Activated CD8-positive, alpha-beta memory T cell treated with anti-CD3 and anti-CD28 coated beads, Interleukin-2, amount 50 U/mL, for 48 hours (primary cell): ENCODE measurements around the gene SLC13A2.
"Not testable (repeated sequence)": the region's sequence is repeated elsewhere in the genome, so short reads cannot be mapped to it uniquely, and the experiment has no call there.

Experiments
- DNase-seq: peaks from one replicate; pipeline ENCODE4 v3.0.0-alpha.2; 2020

Gene SLC13A2, protein sequence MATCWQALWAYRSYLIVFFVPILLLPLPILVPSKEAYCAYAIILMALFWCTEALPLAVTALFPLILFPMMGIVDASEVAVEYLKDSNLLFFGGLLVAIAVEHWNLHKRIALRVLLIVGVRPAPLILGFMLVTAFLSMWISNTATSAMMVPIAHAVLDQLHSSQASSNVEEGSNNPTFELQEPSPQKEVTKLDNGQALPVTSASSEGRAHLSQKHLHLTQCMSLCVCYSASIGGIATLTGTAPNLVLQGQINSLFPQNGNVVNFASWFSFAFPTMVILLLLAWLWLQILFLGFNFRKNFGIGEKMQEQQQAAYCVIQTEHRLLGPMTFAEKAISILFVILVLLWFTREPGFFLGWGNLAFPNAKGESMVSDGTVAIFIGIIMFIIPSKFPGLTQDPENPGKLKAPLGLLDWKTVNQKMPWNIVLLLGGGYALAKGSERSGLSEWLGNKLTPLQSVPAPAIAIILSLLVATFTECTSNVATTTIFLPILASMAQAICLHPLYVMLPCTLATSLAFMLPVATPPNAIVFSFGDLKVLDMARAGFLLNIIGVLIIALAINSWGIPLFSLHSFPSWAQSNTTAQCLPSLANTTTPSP

DNA sequence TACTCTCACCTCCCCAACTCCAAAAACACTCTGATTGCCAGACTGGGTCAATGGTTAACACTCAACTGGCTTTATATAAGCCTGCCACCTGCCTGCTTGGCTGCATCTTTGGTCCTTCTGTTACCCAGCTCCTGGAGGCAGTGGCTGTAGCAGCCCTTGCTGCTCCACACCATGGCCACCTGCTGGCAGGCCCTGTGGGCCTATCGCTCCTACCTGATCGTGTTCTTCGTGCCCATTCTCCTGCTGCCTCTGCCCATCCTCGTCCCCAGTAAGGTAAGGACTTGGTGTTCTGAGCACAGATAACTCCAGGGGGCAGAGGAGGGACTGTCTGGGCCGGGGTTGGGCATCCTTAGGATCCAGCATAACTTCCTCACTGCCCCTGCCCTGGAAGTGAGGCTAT, at the start of gene SLC13A2:
Gene SLC13A2, plus strand, starts transcription at position 103 of the 400 bp plus-strand sequence. Its CDS starts 69 bp downstream, at position 172.
- DNase-seq: no peak

DNA sequence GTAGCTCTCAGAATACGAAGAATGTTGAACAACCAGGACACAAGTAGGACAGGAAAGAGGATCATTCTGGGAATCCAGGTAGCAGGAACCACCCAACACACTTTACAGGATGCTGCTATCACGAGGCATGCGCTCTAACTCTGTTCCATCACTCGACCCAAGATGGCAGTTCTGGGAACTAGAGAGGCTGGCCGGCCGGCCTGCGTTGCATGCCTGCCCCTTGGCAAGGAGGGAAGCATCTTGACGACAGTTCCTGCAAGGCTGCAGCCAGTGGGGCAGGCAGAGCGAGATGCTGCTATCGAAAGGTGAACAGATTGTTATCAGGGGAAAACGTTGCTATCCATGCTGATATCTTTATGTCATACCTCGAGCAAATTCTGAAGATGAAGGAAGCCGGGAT, 48.2 kb upstream of the SLC13A2 start:
- DNase-seq: no peak

DNA sequence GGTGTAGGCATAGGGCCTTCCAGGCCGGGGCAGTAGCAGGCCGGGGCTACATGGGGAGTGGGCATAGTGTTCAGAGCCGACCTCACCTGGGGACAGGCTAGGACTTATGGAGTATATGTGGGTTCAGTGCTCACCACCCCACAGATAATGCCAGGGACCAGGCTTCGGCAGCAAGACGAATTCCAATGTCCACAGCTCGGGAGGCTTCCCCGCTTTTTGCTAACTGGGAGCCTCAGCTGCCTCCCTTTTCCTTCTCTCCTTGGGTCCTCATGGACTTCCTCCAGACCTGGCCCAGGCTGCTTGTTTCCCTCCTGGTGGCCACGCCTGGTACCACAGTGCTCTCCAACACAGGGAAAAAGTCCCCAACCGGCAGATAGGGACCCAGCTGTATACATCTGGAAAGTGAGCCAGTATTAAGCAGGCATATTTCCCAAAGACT, 47.3 kb upstream of the SLC13A2 start:
- no peak for DNase-seq

DNA sequence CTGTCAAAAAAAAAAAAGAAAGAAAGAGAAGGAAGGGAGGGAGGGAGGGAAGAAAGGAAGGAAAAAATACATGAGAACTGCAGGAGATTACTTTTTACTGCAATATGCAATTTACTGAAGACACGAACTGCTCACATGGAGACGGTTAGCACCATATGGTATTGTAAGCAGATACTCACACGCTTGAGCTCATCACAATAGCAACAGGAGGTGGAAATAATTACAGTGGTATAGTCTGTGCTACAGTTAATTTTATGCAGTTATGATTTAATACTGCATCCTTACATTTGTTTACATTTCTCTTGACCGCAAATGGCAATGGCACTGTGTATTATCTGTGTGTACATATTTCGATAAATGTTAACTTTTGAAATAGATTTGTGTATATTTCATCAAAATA, 46.1 kb upstream of the SLC13A2 start:
- no peak for DNase-seq

DNA sequence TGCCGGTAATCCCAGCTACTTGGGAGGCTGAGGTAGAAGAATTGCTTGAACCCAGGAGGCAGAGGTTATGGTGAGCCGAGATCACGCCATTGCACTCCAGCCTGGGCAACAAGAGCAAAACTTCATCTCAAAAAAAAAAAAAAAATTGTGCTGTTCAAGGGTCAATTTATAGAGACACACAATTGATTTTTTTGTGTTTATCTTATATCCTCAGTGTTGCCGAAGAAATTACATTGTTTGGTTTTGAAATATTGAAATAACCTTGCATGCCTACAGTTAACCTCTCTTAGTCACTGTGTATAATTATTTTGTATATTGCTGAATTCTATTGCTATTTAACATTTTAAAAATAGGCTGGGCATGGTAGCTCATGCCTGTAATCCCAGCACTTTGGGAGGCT, 45.5 kb upstream of the SLC13A2 start:
- DNase-seq: not testable (repeated sequence)

DNA sequence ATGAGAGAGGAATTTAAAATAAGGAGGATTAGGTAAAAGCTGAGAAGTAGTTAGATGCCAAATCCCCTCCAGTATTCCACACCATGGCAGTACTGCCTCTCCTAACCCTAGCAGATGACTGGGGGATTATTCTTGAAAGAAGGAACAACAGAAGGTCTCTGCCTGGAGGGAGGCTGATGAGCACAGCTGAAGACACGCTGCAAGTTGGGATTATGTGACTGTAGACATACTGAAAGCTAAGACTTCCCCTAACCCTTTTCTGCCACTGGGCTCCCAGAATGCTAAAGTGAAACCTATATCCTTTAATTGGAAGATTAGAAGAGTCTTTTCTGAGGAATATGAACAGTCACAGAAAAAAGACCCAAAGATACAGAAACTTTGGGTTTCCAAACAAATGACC, 39.7 kb upstream of the SLC13A2 start:
- DNase-seq: no peak

DNA sequence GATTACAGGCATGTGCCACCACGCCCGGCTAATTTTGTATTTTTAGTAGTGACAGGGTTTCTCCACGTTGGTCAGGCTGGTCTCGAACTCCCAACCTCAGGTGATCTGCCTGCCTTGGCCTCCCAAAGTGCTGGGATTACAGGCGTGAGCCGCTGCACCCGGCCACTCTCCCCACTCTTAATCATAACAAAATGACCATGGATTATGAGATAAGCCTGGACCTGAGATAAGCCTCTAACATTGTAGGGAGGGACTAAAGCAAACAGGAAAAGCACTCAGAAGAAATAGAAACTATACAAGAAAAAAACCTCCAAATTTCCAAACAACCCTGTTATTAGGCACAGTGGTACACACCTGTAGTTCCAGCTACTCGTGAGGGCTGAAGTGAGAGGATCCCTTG, 39.1 kb upstream of the SLC13A2 start:
- not testable (repeated sequence) for DNase-seq

DNA sequence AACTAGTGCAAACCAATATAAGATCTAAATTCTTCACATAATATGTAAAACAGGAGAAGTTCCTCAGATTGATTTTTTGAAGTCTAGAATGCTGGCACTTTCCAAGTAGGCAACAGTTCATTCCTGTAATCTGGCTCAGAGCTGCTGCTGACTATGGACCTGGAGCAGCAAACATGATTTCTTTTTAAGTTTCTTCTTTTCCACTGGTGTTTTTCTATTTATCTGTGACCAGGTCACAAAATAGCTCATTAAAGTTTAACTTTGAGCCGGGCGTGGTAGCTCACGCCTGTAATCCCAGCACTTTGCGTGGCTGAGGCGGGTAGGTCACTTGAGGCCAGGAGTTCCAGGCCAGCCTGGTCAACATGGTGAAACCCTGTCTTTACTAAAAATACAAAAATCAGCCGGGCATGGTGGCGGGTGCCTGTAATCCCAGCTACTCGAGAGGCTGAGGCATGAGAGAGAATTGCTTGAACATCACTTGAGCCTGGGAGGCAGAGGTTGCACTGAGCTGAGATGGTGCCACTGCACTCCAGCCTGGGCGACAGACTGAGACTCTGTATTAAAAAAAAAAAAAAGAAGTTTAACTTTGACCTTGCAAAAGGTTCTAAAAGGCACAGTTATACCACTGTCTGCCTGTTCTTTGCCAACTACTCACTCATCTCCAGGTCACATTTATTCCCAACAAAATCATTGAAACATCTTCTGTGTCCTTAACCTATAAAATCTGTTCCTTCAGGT, 29.4 kb upstream of the SLC13A2 start:
- DNase-seq: no peak

DNA sequence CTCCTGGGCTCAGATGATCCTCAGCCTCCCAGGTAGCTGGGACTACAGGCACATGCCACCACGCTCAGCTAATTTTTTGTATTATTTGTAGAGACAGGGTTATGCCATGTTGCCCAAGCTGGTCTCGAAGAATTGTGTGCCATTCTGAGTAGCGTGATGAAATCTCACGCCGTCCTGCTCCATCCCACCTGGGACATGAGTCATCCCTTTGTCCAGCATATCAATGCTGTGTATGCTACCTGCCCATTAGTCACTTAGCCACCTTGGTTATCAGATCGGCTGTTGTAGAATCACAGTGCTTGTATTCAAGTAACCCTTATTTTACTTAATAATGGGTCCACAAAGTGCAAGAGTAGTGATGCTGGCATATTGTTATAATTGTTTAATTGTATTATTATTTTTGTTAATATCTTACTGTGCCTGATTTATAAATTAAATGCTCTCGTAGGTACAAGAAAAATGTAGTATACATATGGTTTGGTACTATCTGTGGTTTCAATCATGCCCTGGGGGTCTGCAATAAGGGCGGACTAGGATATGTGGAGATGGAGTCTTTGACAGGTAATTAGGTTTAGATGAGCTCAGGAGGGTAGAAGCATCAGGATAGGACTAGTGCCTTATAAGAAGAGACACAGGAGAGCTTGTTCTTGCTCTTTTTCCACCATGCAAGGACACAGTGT, 26.6 kb upstream of the SLC13A2 start:
- no peak for DNase-seq

DNA sequence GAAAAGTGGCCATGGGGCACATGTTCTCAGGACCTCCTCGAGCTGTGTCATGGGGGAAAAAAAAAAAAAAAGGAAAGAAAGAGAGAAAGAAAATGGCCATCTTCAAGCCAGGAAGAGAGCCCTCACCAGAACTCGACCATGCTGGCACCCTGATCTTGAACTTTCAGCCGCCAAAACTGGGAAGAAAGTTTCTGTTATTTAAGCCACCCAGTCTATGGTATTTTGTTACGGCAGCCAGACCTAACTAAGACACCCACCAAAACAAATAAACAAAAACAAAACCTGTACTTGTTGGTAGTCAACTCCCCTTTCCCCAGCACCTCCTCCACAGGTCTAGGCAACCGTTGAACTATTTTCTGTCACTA, 26.1 kb upstream of the SLC13A2 start:
- DNase-seq: no peak

DNA sequence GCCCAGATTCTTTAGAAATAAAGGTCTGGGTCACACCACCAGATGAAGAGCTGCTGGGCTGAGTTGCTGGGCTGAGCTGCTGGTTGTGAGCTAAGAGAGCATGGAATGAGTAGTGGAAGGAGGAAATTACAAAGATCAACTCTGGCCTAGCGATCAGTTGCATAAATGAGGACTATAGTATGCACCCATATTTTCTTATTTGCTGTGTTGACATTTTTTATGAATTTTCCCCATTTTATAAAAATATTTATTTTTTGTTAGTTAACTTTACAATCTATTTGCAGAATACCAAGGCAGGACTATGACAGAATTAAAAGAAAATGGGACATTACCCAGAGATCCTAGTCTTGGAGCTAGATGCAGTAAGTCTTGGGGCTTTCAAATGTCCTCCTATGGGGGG, 23.6 kb upstream of the SLC13A2 start:
- no peak for DNase-seq

DNA sequence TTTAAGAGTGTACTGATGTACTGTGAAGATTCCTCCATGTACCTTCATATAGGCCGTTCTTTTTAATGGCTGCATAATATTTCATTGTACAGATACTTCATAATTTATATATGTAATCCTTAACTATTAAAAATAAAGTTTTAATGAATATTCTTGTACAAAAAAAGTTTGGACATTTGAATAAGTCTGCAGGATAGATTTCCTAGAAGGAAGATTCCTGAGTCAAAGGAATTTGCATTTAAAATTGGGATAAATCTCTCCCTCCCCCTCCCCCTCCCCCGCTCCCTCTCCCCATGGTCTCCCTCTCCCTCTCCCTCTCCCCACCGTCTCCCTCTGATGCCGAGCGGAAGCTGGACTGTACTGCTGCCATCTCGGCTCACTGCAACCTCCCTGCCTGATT, 15.6 kb upstream of the SLC13A2 start:
- no peak for DNase-seq

DNA sequence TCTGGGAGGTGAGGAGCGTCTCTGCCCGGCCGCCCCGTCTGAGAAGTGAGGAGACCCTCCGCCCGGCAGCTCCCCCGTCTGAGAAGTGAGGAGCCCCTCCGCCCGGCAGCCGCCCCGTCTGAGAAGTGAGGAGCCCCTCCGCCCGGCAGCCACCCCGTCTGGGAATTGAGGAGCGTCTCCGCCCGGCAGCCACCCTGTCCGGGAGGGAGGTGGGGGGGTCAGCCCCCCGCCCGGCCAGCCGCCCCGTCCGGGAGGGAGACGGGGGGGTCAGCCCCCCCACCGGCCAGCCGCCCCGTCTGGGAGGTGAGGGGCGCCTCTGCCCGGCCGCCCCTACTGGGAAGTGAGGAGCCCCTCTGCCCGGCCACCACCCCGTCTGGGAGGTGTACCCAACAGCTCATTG, 14.6 kb upstream of the SLC13A2 start:
- not testable (repeated sequence) for DNase-seq

DNA sequence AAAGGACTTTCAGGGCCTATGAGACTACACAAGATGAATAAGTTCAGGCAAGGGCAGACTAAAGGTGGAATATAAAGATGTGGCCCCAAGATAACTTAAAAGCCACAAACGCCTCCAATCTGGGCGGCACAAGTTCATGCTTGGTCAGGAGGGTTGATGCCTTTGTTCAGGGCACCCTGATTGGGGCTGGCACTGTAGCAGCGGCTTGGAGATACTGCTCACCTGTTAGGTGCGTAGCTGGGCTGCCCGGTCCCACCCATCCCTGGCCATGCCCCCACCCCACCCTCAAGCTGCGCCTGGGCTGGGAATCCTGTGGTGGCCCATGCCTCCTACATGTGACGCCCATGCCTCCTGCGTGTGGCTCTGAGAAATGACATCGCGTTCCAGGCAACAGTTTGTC, 12.5 kb upstream of the SLC13A2 start:
- DNase-seq: no peak

DNA sequence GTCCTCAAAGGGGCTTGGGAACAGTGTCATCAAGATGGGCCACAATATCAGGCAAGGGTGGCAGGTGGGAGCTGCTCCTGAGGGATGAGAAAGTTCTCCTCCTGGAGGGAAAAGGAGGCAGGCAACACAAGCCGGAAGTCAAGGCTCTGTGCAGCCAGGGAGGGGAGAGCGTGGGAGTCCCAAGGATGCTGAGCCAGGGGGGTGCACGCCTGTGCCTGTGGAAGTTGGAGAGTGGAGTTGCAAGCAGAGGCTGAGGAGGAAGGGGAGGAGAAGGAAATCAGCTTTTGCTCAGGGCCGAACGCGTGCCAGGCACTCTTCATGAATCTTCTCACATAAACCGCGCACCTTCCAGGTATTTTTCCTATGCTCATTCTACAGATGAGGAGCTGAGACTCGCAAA, 7.4 kb upstream of the SLC13A2 start:
- no peak for DNase-seq

DNA sequence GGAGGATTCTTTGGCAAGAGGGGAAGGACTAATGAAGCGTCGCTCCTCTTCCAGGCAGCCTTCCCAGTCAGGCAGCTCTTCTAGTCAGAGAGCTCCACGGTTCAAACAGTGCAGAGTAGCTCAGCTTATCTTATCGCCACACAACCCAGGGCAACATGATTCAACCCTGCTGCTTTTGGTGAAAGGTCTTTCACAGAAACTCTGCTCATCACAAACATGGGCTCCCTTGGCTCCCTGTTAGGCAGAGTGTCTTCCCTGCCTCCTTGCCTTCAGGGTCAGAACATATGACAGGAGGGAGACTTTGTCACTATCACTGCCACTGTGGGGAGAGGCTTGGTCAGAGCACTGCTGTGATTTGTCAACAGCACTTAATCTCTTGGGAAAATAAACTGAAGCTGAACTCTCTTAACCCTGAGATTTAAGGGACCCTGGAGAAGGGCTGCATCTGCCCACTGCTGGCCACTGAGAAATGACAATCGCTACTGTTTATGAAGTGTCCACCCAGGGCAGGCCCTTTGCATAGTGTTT, 6.9 kb upstream of the SLC13A2 start:
- DNase-seq: no peak

DNA sequence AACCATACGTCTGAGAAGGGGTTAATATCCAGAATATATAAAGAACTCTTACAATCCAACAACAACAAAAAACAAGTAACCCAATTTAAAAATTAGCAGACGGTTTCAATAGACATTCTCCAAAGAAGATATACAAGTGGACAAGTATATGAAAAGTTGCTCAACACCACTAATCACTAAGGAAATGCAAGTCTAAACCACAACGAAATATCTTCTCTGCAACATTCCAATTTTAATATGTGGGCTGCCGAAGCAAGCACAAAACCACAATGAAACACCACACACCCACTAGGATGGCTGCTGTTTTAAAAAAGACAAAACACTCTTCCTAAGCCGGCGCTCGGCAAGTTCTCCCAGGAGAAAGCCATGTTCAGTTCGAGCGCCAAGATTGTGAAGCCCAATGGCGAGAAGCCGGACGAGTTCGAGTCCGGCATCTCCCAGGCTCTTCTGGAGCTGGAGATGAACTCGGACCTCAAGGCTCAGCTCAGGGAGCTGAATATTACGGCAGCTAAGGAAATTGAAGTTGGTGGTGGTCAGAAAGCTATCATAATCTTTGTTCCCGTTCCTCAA, 5.9 kb upstream of the SLC13A2 start:
- DNase-seq: no peak

DNA sequence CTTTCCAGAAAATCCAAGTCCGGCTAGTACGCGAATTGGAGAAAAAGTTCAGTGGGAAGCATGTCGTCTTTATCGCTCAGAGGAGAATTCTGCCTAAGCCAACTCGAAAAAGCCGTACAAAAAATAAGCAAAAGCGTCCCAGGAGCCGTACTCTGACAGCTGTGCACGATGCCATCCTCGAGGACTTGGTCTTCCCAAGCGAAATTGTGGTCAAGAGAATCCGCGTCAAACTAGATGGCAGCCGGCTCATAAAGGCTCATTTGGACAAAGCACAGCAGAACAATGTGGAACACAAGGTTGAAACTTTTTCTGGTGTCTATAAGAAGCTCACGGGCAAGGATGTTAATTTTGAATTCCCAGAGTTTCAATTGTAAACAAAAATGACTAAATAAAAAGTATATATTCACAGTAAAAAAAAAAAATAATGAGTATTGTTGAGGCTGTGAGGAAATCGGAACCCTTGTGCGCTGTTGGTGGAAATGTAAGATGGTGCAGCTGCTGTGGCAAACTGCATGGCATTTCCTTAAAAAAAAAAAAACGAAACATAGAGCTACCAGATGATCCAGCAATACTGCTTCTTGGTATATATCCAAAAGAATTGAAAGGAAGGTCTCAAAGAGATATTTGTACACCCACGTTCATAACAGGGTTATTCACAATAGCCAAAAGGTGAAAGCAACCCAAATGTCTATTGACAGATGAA, 5.3 kb upstream of the SLC13A2 start:
- not testable (repeated sequence) for DNase-seq

DNA sequence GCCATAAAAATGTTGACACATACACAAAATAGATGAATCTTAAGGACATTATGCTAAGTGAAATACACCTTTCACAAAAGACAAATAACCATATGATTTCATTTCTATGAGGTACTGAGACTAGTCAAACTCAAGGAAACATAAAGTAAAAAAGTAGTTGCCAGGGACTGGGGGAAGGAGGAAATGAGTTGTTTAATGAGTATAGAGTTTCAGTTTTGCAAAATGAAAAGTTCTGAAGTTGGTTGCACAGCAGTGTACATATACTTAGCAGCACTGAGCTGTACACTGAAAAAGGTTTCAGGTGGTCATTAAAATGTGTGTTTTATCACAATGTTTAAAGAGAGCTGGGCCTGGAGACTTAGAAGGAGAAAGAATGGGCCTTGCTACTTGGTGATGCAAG, 4.7 kb upstream of the SLC13A2 start:
- no peak for DNase-seq

DNA sequence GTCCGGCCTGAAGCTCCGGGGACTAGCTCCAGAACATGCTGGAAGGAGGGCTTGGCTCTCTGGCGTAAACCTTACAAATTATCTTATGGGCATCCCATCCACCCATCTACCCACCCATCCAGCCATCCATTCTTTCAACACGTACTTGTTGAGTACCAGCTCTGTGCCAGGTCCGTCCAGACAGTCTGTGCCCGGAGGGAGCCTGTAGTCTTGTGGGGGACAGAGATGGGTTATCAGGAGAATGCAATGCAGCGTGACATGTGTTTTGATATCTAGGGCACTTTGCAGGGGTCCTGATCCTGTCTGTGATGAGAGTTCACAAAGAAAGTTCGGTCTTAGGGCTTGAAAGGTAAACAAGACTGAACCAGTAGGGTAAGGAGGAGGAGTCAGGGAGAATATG, 4.1 kb upstream of the SLC13A2 start:
- DNase-seq: no peak

DNA sequence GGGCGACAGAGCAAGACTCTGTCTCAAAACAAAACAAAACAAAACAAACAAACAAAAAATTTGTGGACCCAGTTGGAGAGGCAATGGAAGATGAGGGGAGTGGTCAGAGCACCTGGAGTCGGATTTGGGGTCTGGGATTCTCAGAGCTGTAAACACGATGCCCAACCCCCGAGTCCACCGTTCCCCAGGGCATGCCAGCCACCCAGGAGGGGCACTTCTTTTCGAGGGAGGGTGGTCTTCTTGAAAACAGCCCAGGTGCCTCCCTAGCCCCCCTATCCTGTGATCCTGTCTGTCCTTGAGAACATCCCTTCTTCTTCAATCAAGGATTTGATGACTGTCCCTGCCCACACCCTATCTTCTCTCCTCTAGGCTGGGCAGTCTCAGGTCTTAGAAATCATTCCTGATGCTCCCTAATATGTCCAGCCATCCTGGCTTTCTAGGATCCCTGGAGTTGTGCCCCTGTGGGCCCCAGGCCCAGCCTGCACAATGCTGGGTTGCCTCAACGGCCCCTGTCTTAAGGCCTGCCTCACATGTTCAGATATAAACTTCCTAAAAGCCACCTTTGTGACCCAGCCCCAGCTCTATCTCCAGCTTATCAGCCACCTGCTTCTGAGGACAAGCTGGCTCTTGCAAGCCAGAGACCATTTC, 3.1 kb upstream of the SLC13A2 start:
- no peak for DNase-seq

DNA sequence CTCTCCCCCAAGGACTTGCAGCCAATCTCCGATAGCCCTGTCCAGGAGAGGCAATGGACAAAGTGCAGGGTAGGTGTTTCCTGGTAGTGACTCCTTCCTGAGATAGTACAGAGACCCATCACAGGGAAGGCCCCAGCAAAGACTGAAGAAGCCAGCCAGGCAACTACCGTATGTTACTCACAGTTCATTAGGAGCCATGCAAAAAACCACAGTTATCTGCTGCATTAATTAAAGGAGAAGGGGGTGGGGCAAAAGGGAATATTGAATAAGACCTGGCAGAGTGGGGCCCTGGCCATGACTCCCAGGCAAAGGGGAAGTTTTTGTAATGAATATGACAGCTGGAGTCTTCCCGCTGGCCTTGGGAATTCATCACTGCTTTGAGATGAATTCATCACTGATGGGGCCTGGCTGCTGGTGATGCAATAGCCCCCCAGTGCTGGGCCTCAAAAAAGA, 2.5 kb upstream of the SLC13A2 start:
- DNase-seq: no peak
